GM23338 (cell line): ENCODE results near the gene CACNA1H. TPM values are rescaled to one million over a fixed set of nuclear protein-coding genes. Genes with fewer than 3 reads are reported as not detected.
"Not testable (repeated sequence)": the region's sequence is repeated elsewhere in the genome, so short reads cannot be mapped to it uniquely, and the experiment has no call there.

Experiments used
- ATAC-seq: fragments of 200-7000 bp; cut with Tn5 transposase; 3 replicates; pipeline ENCODE4 v1.9.1; 2020
- DNase-seq: peaks from one replicate; pipeline ENCODE4 v3.0.0-alpha.2; 2015; ENCODE audit warnings: low spot score
- H2AFZ ChIP-seq: fragments of 200-600 bp; sonication (generic); 2 replicates; pipeline ENCODE4 v1.8.0; 2016; ENCODE audit warnings: antibody characterized with exemption, mild to moderate bottlenecking, moderate library complexity
- H3F3A ChIP-seq: fragments of 200-600 bp; sonication (generic); replicated peaks from 2 replicates; pipeline ENCODE4 v1.8.0; 2017; ENCODE audit warnings: antibody characterized with exemption, mixed run types, low read depth
- H3K27ac ChIP-seq: fragments of 200-600 bp; sonication (generic); 2 replicates; pipeline ENCODE4 v1.6.1; 2016; ENCODE audit warnings: low read depth
- H3K27me3 ChIP-seq: fragments of 200-600 bp; sonication (generic); 2 replicates; pipeline ENCODE4 v1.8.0; 2016; ENCODE audit warnings: mild to moderate bottlenecking, mixed run types, moderate library complexity; ENCODE audit not compliant: insufficient read depth
- H3K36me3 ChIP-seq: fragments of 200-600 bp; sonication (generic); 2 replicates; pipeline ENCODE4 v1.8.0; 2016; ENCODE audit warnings: mild to moderate bottlenecking; ENCODE audit not compliant: insufficient read depth
- H3K4me1 ChIP-seq: fragments of 200-600 bp; sonication (generic); 2 replicates; pipeline ENCODE4 v1.8.0; 2016; ENCODE audit warnings: mild to moderate bottlenecking, moderate library complexity; ENCODE audit not compliant: insufficient read depth
- H3K4me2 ChIP-seq: fragments of 200-600 bp; sonication (generic); 2 replicates; pipeline ENCODE4 v1.7.1; 2017; ENCODE audit warnings: mixed run types
- H3K4me3 ChIP-seq: fragments of 200-600 bp; sonication (generic); 2 replicates; pipeline ENCODE4 v1.6.1; 2016; ENCODE audit warnings: mixed run types
- H3K79me2 ChIP-seq: fragments of 200-600 bp; sonication (generic); replicated peaks from 2 replicates; pipeline ENCODE4 v1.8.0; 2017; ENCODE audit warnings: mild to moderate bottlenecking; ENCODE audit not compliant: insufficient read depth
- H3K9me2 ChIP-seq: fragments of 200-600 bp; sonication (generic); 2 replicates; pipeline ENCODE4 v1.8.0; 2017; ENCODE audit not compliant: insufficient read depth
- H4K20me1 ChIP-seq: fragments of 200-600 bp; sonication (generic); replicated peaks from 2 replicates; pipeline ENCODE4 v1.8.0; 2017; ENCODE audit warnings: mild to moderate bottlenecking; ENCODE audit not compliant: insufficient read depth
- H3K27ac Mint-ChIP-seq: 2 replicates; pipeline ENCODE4 v1.8.0; 2020; ENCODE audit warnings: inconsistent platforms, mild to moderate bottlenecking, moderate library complexity, mixed read lengths
- H3K27me3 Mint-ChIP-seq: 3 replicates; pipeline ENCODE4 v1.8.0; 2022; ENCODE audit warnings: low read depth, mild to moderate bottlenecking, moderate library complexity, mixed read lengths, inconsistent platforms; ENCODE audit not compliant: insufficient read depth, poor library complexity
- H3K36me3 Mint-ChIP-seq: 3 replicates; pipeline ENCODE4 v1.8.0; 2021; ENCODE audit warnings: low read depth, mild to moderate bottlenecking, inconsistent platforms, moderate library complexity, mixed read lengths
- H3K4me1 Mint-ChIP-seq: 3 replicates; pipeline ENCODE4 v1.8.0; 2020; ENCODE audit warnings: mild to moderate bottlenecking, inconsistent platforms, mixed read lengths
- H3K4me3 Mint-ChIP-seq: 3 replicates; pipeline ENCODE4 v1.8.0; 2021; ENCODE audit warnings: moderate library complexity, mild to moderate bottlenecking, inconsistent platforms, mixed read lengths
- H3K9me3 Mint-ChIP-seq: 3 replicates; pipeline ENCODE4 v1.8.0; 2020; ENCODE audit warnings: moderate library complexity, mild to moderate bottlenecking, inconsistent platforms, mixed read lengths
- ETS1 ChIP-seq: IDR thresholded peaks from 2 replicates; pipeline ENCODE4 v1.6.1; 2016; ENCODE audit warnings: antibody characterized with exemption
- JUNB ChIP-seq: IDR thresholded peaks from one replicate; pipeline ENCODE4 v1.6.1; 2016; ENCODE audit warnings: antibody characterized with exemption; ENCODE audit not compliant: unreplicated experiment
- NANOG ChIP-seq: IDR thresholded peaks from 2 replicates; pipeline ENCODE4 v1.6.1; 2016; ENCODE audit warnings: antibody characterized with exemption, borderline replicate concordance
- REST ChIP-seq: IDR thresholded peaks from one replicate; pipeline ENCODE4 v1.6.1; 2018; ENCODE audit warnings: antibody characterized with exemption; ENCODE audit not compliant: unreplicated experiment
- ZNF462 ChIP-seq: fragments of 250-450 bp; sonication (Bioruptor Pico); IDR thresholded peaks from 2 replicates; pipeline ENCODE4 v1.5.0; 2020; ENCODE audit warnings: mild to moderate bottlenecking, moderate library complexity
- polyA plus RNA-seq: library from polyadenylated mRNA; unstranded; fragments of >200 nt; fragmentation: Nextera tagmentation; extraction: Ambion mirVana; gene quantifications from 2 replicates; pipeline ENCODE4 v1.2.1, GENCODE V29; 2016
- total RNA-seq: library from RNA; depleted of rRNA; stranded (reverse); fragments of >200 nt; shearing (Covaris generic); gene quantifications from 2 replicates; pipeline ENCODE4 v1.2.3, GENCODE V29; 2014

The CACNA1H gene
- total and polyA plus RNA-seq, 2 experiments from 2014 or later, result 3.5 to 43.3 TPM

- no peak overlapping the region for H3K4me3 ChIP-seq
- no peak overlapping the region for H2AFZ ChIP-seq
- H3K27me3 ChIP-seq, result no peaks in the 10 kb centered on the region
- no peaks in the 10 kb centered on the region for H3K79me2 ChIP-seq
- no peaks in the 10 kb centered on the region for H3K4me1 ChIP-seq
- H4K20me1 ChIP-seq, result no peaks in the 10 kb centered on the region; the same call in 1 of the 2 replicates
- H3K36me3 Mint-ChIP-seq, result peaks cover 4% of the 10 kb centered on the region; the same call in 2 of the 3 replicates
- H3K27ac Mint-ChIP-seq, result no peak overlapping the region
- no peaks in the 10 kb centered on the region for H3F3A ChIP-seq
- no peaks in the 10 kb centered on the region for H3K9me2 ChIP-seq
- 0 out of 3 replicates have a peak, but pooled peaks cover 3% of the 10 kb centered on the region for H3K9me3 Mint-ChIP-seq
- no peaks in the 10 kb centered on the region for H3K4me1 Mint-ChIP-seq
- no peak overlapping the region for H3K4me2 ChIP-seq
- no peak overlapping the region for H3K4me3 Mint-ChIP-seq
- ATAC-seq, result no peak
- peaks cover 2% of the 10 kb centered on the region for H3K27me3 Mint-ChIP-seq
- no peak overlapping the region for H3K27ac ChIP-seq
- no peak for DNase-seq
- no peaks in the 10 kb centered on the region for H3K36me3 ChIP-seq
- TF ChIP-seq ZNF462 (CRISPR knock-in tag) (no peak), NANOG (no peak), REST (no peak), JUNB (no peak), ETS1 (no peak)
These were observed 45.3 kb downstream of the CACNA1H start for GRCh38 chr16:1198194-1198593.

- not testable (repeated sequence) for H3K27me3 ChIP-seq, H3K4me3 ChIP-seq, H3K4me1 ChIP-seq, H3K27ac ChIP-seq, H3K79me2 ChIP-seq, ATAC-seq, DNase-seq, H3K36me3 ChIP-seq, H3K4me1 Mint-ChIP-seq, H3K27ac Mint-ChIP-seq, H3K9me2 ChIP-seq, H4K20me1 ChIP-seq, H3K9me3 Mint-ChIP-seq, H3F3A ChIP-seq, H3K4me2 ChIP-seq, H3K4me3 Mint-ChIP-seq, H3K36me3 Mint-ChIP-seq, H2AFZ ChIP-seq, H3K27me3 Mint-ChIP-seq
These were observed 45.9 kb downstream of the CACNA1H start for GRCh38 chr16:1198671-1199346.
